Transverse colon (tissue), 4 donors: Measurements from ENCODE around the gene C1GALT1C1. TPM values are rescaled to one million over a fixed set of nuclear protein-coding genes. Genes with fewer than 3 reads are reported as not detected.
"Not testable (repeated sequence)": the region's sequence is repeated elsewhere in the genome, so short reads cannot be mapped to it uniquely, and the experiment has no call there.

Experiments used
- DNase-seq: peaks from one replicate; pipeline ENCODE4 v3.0.0-alpha.2; 2019
- H3K27ac ChIP-seq, 4 donors: fragments of 200-600 bp; sonication (generic); 2 replicates each; pipeline ENCODE4 v1.5.1; 2016 to 2018; ENCODE audit warnings: inconsistent platforms in 4 of 4
- H3K27me3 ChIP-seq: fragments of 200-600 bp; sonication (generic); 2 replicates; pipeline ENCODE4 v1.5.1; 2017; ENCODE audit warnings: inconsistent platforms
- H3K36me3 ChIP-seq, 4 donors: fragments of 200-600 bp; sonication (generic); 2 replicates each; pipeline ENCODE4 v1.5.1; 2017 to 2019; ENCODE audit warnings: inconsistent platforms in 4 of 4
- H3K4me1 ChIP-seq, 4 donors: fragments of 200-600 bp; sonication (generic); 2 replicates each; pipeline ENCODE4 v1.5.1; 2017 to 2020; ENCODE audit warnings: inconsistent platforms in 4 of 4
- H3K4me3 ChIP-seq, 4 donors: fragments of 200-600 bp; sonication (generic); 1 replicate in 1 of 4; 2 replicates in 3 of 4; pipeline versions ENCODE4 v1.5.1 to v1.6.1; 2017 to 2019; ENCODE audit warnings: inconsistent platforms in 4 of 4
- H3K9me3 ChIP-seq, 2 donors: fragments of 200-600 bp; sonication (generic); 2 replicates each; pipeline ENCODE4 v1.5.1; 2017 to 2019; ENCODE audit warnings: inconsistent platforms in 2 of 2
- CTCF ChIP-seq, 5 experiments: fragments of 200-600 bp in 3 of 5; fragments of 450-650 bp in 2 of 5; sonication (generic) in 3 of 5; IDR thresholded peaks; 1 replicate in 2 of 5; 2 replicates in 3 of 5; pipeline ENCODE4 v1.5.1; 2016 to 2017; ENCODE audit warnings: antibody characterized with exemption in 5 of 5, inconsistent platforms in 3 of 5, mild to moderate bottlenecking in 2 of 5, moderate library complexity in 1 of 5
- EP300 ChIP-seq: sonication (generic); formaldehyde crosslinking; IDR thresholded peaks from one replicate; pipeline ENCODE4 v1.6.1; 2017; ENCODE audit warnings: antibody characterized with exemption, low read depth
- POLR2A ChIP-seq: fragments of 450-650 bp; IDR thresholded peaks from one replicate; pipeline ENCODE4 v1.6.1; 2016; ENCODE audit warnings: antibody characterized with exemption, mild to moderate bottlenecking, moderate library complexity
- POLR2AphosphoS5 ChIP-seq, 3 donors: sonication (generic); formaldehyde crosslinking; IDR thresholded peaks; one replicate each; pipeline ENCODE4 v1.6.1; 2016; ENCODE audit warnings: antibody characterized with exemption in 3 of 3
- WGBS, 2 donors: methylation state at CpG; one replicate each; pipeline ENCODE4 v1.1.5; 2018; ENCODE audit warnings: low coverage in 1 of 2; 5-methylcytosine and 5-hydroxymethylcytosine counted together
- in situ Hi-C, 4 donors: fragments of 200-750 bp; cut with MboI; loops; one replicate each; pipeline versions ENCODE4 v1.15.0 to v1.15.1; 2017; ENCODE audit warnings: low sequenced_read_pairs in 3 of 4, low pct_ligation_motif_present in 1 of 4, low pct_unique_long_range_greater_than_20kb in 1 of 4
- intact Hi-C: fragments of 100-400 bp; cut with DNase I; formaldehyde crosslinking; loops from one replicate; pipeline ENCODE4 v1.15.1; 2023; ENCODE audit warnings: low total_unique reads
- total RNA-seq, 4 donors: library from RNA; depleted of rRNA; stranded (reverse); fragments of >200 nt; gene quantifications; one replicate each; pipeline ENCODE4 v1.1.0, GENCODE V29; 2016

The C1GALT1C1 gene
- total RNA-seq, 4 donors from 2014 or later: 3.6 to 34.6 (median 18.5) TPM

- H3K27me3 ChIP-seq: no peaks in the 10 kb centered on the region
- peak; percentile 13 for DNase-seq
- no peaks in the 10 kb centered on the region for H3K36me3 ChIP-seq
- no peak overlapping the region for H3K4me3 ChIP-seq
- no peaks in the 10 kb centered on the region for H3K9me3 ChIP-seq
- no peaks in the 10 kb centered on the region for H3K4me1 ChIP-seq
- TF ChIP-seq EP300 (no peak), POLR2A (no peak), CTCF (IDR thresholded peaks at IDR 0.05) (no peak), POLR2AphosphoS5 (IDR thresholded peaks at IDR 0.05) (no peak)
- intact Hi-C loops: no loop called here
- H3K27ac ChIP-seq: no peak overlapping the region
- in situ Hi-C loops: loop anchor here in 3 of 4 donors (10.0 to 25.0 kb wide), 2 partner anchors 148 to 156 kb away; no protein-coding TSS in a partner anchor
- 40 to 41% methylated on average over 4 to 6 of the region's 6 CpGs for WGBS, 2 donors
These were observed 30.8 kb upstream of the C1GALT1C1 start for GRCh38 chrX:120660637-120661036.

- Histone ChIP-seq H3K9me3 (no peaks in the 10 kb centered on the region), H3K36me3 (no peaks in the 10 kb centered on the region), H3K27ac (no peak overlapping the region), H3K4me1 (no peaks in the 10 kb centered on the region), H3K27me3 (no peaks in the 10 kb centered on the region), H3K4me3 (no peak overlapping the region)
- in situ Hi-C loops (loop anchor here in 1 of 4 donors (25.0 kb wide), 1 partner anchor 141 kb away; no protein-coding TSS in a partner anchor), intact Hi-C loops (no loop called here)
- no peak for DNase-seq
- no peak for TF ChIP-seq POLR2AphosphoS5 (IDR thresholded peaks at IDR 0.05)
- TF ChIP-seq EP300: no peak
- TF ChIP-seq CTCF (IDR thresholded peaks at IDR 0.05): no peak
- no peak for TF ChIP-seq POLR2A
- WGBS, 2 donors: 52% methylated on average over 3 of the region's 3 CpGs; no CpG with 5 or more reads in 1 of the 2 donors
These were observed 23.1 kb upstream of the C1GALT1C1 start for GRCh38 chrX:120653000-120653399.

GRCh38 chrX:120652256-120652655, 22.4 kb upstream of the C1GALT1C1 start:
- H3K27me3 ChIP-seq, H3K4me1 ChIP-seq, DNase-seq, H3K36me3 ChIP-seq, H3K4me3 ChIP-seq, H3K9me3 ChIP-seq, intact Hi-C loops, H3K27ac ChIP-seq: not testable (repeated sequence)
- WGBS, 2 donors: 95% methylated on average over 1 of the region's 1 CpG; no CpG with 5 or more reads in 1 of the 2 donors
- in situ Hi-C loops: loop anchor here in 1 of 4 donors (25.0 kb wide), 1 partner anchor 140 kb away; no protein-coding TSS in a partner anchor

- H3K4me1 ChIP-seq: no peaks in the 10 kb centered on the region
- intact Hi-C loops: no loop called here
- no peak for DNase-seq
- TF ChIP-seq EP300 (no peak), POLR2A (no peak), POLR2AphosphoS5 (IDR thresholded peaks at IDR 0.05) (no peak)
- H3K36me3 ChIP-seq: no peaks in the 10 kb centered on the region
- H3K27ac ChIP-seq: no peak overlapping the region
- H3K27me3 ChIP-seq: no peaks in the 10 kb centered on the region
- H3K9me3 ChIP-seq: no peaks in the 10 kb centered on the region
- in situ Hi-C loops: no loop called here
- H3K4me3 ChIP-seq: no peak overlapping the region
- 68 to 100% methylated on average over 2 to 4 of the region's 4 CpGs for WGBS, 2 donors
These were observed 17.3 kb upstream of the C1GALT1C1 start for GRCh38 chrX:120647127-120647526.

- no peaks in the 10 kb centered on the region for H3K27me3 ChIP-seq
- in situ Hi-C loops (no loop called here), intact Hi-C loops (no loop called here)
- H3K36me3 ChIP-seq: no peaks in the 10 kb centered on the region
- TF ChIP-seq POLR2A (no peak), CTCF (IDR thresholded peaks at IDR 0.05) (no peak), EP300 (no peak), POLR2AphosphoS5 (IDR thresholded peaks at IDR 0.05) (no peak)
- H3K4me1 ChIP-seq: no peaks in the 10 kb centered on the region
- no peak for DNase-seq
- no peak overlapping the region for H3K27ac ChIP-seq
- no peak overlapping the region for H3K4me3 ChIP-seq
- 55 to 73% methylated on average over 2 of the region's 2 CpGs for WGBS, 2 donors
- H3K9me3 ChIP-seq: no peaks in the 10 kb centered on the region
These were observed 13.0 kb upstream of the C1GALT1C1 start for GRCh38 chrX:120642871-120643270.
